Measurements from ENCODE around the gene ZFP57. TPM values are rescaled to one million over a fixed set of nuclear protein-coding genes. Genes with fewer than 3 reads are reported as not detected.
"Not testable (repeated sequence)": the region's sequence is repeated elsewhere in the genome, so short reads cannot be mapped to it uniquely, and the experiment has no call there.

Gene ZFP57
- total RNA-seq, 2 donors from 2014 or later = 0.57 to 1.7 TPM

GRCh38 chr6:29661502-29662141 is 19.3 kb downstream of the ZFP57 start:
- H3K4me3 ChIP-seq; intact Hi-C loops (cut with DNase I); H3K36me3 ChIP-seq; H3K4me1 ChIP-seq (replicated peaks); H3K9me3 ChIP-seq; H3K27me3 ChIP-seq (replicated peaks; ENCODE audit: insufficient read depth); H3K27ac ChIP-seq: not testable (repeated sequence)
- WGBS = 36% methylated on average over 14 of the region's 14 CpGs
- peak; percentile 60 for TF ChIP-seq POLR2AphosphoS5 (IDR thresholded peaks at IDR 0.05)
- DNase-seq (ENCODE audit: low spot score) = peak; percentile 25

DNA sequence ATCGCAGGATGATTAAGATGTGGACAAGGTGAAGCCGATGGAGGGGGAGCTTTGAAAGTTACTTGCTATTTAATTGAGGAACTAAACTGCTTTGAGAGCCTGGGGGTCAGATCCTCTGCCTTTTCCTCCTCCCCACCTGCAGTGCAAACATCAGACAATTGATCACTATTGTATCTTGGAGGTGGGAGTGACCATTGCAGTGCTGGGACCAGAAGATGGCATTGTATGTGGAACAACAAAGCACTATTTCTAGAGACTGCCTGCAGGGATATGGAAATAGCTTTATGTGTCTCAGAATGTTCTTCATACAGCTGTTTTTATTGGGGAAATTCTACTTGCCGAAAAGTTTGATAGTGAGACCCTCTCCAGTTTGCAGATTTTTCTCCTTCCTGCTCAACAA is 19.9 kb downstream of the ZFP57 start:
- H3K27me3 ChIP-seq (replicated peaks; ENCODE audit: insufficient read depth) = no peaks in the 10 kb centered on the region
- no peaks in the 10 kb centered on the region for H3K4me1 ChIP-seq (replicated peaks)
- DNase-seq (ENCODE audit: low spot score) = no peak
- no peak overlapping the region for H3K4me3 ChIP-seq
- no peak overlapping the region for H3K27ac ChIP-seq
- TF ChIP-seq CTCF (IDR thresholded peaks at IDR 0.05) = no peak
- no peak for TF ChIP-seq POLR2AphosphoS5 (IDR thresholded peaks at IDR 0.05)
- no peak for TF ChIP-seq POLR2A (IDR thresholded peaks at IDR 0.05)
- H3K36me3 ChIP-seq = no peaks in the 10 kb centered on the region
- H3K9me3 ChIP-seq = no peaks in the 10 kb centered on the region
- intact Hi-C loops (cut with DNase I) = no loop called here
- 62% methylated on average over 3 of the region's 3 CpGs for WGBS

DNA sequence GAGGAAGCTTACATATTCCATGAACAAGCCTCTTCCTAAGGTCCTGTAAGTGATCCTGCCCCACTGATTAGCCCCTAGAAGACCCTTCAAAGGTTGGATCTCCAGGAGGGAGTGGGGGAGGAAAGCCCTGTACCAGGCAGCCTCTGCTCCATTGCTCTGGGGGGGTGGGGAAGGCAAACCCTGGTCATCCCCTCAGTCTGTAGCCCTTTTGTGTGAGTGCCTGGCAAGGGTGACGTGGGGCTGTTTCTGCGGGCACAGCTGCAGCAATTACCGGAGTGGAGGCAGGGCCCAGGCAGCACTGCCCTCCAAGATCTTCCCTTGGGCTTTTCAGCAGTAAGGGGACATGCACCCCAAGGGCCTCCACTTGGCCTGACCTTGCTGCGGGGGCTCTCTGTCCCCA is 24.2 kb downstream of the ZFP57 start, which contains the start of gene MOG:
MOG (plus strand) TSS at position 295 of the 400 bp plus-strand sequence. CDS start 118 bp downstream, outside the sequence.
- Histone ChIP-seq H3K4me1 (replicated peaks) (no peaks in the 10 kb centered on the region), H3K4me3 (no peak within 1 kb of the TSS), H3K27ac (no peak within 1 kb of the TSS), H3K36me3 (no peaks in the 10 kb centered on the region), H3K9me3 (no peaks in the 10 kb centered on the region), H3K27me3 (replicated peaks; ENCODE audit: insufficient read depth) (no peaks in the 10 kb centered on the region)
- DNase-seq (ENCODE audit: low spot score) = no peak
- 85% methylated on average over 4 of the region's 4 CpGs for WGBS
- intact Hi-C loops (cut with DNase I) = no loop called here
- no peak for TF ChIP-seq CTCF (IDR thresholded peaks at IDR 0.05)
- no peak for TF ChIP-seq POLR2AphosphoS5 (IDR thresholded peaks at IDR 0.05)
- TF ChIP-seq POLR2A (IDR thresholded peaks at IDR 0.05) = no peak

GRCh38 chr6:29656157-29656556 is 24.8 kb downstream of the ZFP57 start:
- no peak for DNase-seq (ENCODE audit: low spot score)
- intact Hi-C loops (cut with DNase I) = no loop called here
- Histone ChIP-seq H3K27ac (no peak overlapping the region), H3K4me3 (no peak overlapping the region), H3K36me3 (no peaks in the 10 kb centered on the region), H3K27me3 (replicated peaks; ENCODE audit: insufficient read depth) (no peaks in the 10 kb centered on the region), H3K4me1 (replicated peaks) (no peaks in the 10 kb centered on the region), H3K9me3 (no peaks in the 10 kb centered on the region)
- 51% methylated on average over 2 of the region's 2 CpGs for WGBS
- no peak for TF ChIP-seq POLR2AphosphoS5 (IDR thresholded peaks at IDR 0.05)
- TF ChIP-seq POLR2A (IDR thresholded peaks at IDR 0.05) = no peak
- TF ChIP-seq CTCF (IDR thresholded peaks at IDR 0.05) = no peak

DNA sequence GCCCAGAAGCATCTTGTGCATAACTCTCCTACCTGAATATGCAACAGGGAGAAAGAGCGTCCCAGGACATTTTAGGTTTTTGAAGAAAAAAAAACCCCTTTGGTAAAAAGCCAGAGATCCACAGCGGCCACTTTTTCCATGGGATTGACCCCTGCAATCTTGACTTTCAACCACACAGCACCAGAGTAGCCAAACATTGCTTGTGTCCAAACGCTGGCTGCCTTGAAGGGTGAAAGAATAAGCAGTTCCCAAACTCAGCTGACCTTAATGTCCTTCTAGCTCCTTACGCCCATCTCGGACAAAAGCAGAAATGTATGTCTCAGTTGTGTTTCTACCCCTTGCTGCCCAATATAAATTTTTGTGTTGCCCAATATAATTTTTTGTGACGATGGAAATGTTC is 25.3 kb downstream of the ZFP57 start:
- H3K4me1 ChIP-seq (replicated peaks) = no peaks in the 10 kb centered on the region
- H3K27ac ChIP-seq = no peak overlapping the region
- no peak for DNase-seq (ENCODE audit: low spot score)
- H3K36me3 ChIP-seq = no peaks in the 10 kb centered on the region
- H3K27me3 ChIP-seq (replicated peaks; ENCODE audit: insufficient read depth) = no peaks in the 10 kb centered on the region
- intact Hi-C loops (cut with DNase I) = no loop called here
- 66% methylated on average over 6 of the region's 6 CpGs for WGBS
- no peaks in the 10 kb centered on the region for H3K9me3 ChIP-seq
- H3K4me3 ChIP-seq = no peak overlapping the region
- TF ChIP-seq POLR2AphosphoS5 (IDR thresholded peaks at IDR 0.05) (no peak), CTCF (IDR thresholded peaks at IDR 0.05) (no peak), POLR2A (IDR thresholded peaks at IDR 0.05) (no peak)
